NCI-H2171 (cell line): Measurements from ENCODE around the gene SLC5A6.

Experiments
- DNase-seq: peaks from one replicate; lab custom pipeline; 2025; lab: John Stamatoyannopoulos, UW

The SLC5A6 gene

DNA sequence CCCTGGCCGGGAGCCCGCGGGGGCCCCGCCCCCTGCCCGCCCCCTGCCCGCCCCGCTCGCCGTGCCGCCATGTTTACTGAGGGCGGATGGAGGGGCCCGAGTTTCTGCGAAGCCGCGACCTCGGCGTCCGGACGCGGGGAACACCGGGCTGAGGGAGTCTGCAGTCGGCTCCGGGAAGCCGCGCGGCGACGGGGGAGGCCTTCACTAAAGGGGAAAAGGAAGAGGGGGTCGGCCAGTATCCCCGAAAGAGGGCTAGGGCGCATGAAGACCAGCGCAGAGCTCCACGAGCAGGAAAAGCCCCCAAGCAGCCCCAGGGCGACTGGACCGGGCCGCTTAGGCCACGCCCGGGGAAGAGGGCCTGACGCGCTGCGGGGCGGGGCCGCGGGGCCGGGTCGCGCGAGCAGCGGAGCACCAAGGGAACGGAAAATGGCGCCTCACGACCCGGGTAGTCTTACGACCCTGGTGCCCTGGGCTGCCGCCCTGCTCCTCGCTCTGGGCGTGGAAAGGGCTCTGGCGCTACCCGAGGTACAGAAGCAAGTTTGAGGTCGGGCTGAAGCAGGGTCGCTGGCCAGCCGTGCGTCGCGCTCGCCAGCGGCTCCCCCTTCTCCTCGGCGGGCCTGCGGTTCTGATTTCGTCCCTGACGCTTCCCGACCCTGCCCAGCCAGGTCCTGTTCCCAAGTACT is at the start of gene SLC5A6, which contains the start of gene ATRAID:
Gene SLC5A6 (minus strand): TSS at position 326 of the 683 bp plus-strand sequence. CDS start 4,618 bp downstream, outside the sequence.
Gene ATRAID (plus strand): TSS at position 99 of the 683 bp plus-strand sequence. CDS start 328 bp downstream, at position 427.
- DNase-seq: peak; percentile 90

DNA sequence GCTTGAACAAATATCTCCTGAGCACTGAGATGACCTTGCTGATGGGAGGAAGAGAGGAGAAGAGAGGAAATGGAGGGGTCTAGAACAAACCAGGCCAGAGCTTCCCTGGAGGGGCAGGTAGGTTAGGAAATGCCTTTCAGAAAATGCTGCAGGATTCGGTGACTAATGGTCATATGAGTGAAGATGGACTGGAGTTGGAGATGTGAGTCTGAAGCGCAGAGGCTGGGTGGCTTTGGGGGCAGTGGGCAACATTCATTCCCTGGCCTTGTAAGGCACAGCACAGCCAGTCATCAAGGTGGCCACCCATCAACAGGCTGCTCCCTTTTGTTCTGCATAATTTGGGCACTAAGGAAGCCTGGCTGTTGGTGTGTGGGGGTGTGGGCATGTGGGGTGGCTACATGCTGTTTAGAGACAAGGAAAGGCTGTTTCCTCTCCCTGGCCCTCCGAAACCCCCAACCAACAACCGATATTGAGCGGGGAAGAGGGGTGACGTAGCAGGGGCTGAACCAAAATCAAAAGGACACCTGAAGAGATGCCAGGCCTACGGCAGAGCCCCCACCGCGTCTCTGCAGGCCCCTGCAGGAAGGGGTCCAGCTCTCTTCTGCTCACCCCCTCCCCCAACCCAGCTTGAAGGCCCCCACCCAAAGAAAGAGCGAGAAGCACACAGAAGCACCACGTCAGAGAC is 49.3 kb upstream of the SLC5A6 start:
- DNase-seq: no peak

DNA sequence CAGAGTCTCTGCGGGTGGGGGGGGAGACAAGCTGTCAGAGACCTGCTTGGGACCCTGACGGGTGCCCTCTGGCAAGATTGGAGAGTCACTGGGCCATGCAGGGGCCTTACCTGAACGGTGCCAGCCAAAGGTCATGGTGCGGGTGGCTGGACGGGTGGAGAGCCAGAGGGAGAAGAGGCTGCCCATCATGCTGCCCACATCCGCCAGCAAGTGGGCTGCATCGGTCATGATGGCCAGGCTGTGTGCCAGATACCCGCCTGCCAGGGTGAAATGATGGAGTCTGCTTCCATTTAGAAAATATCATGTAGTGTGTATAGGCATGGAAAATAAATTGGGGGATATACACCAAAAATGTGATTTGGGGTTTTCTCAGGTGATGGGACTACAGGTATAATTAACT is 46.0 kb upstream of the SLC5A6 start:
- DNase-seq: no peak

DNA sequence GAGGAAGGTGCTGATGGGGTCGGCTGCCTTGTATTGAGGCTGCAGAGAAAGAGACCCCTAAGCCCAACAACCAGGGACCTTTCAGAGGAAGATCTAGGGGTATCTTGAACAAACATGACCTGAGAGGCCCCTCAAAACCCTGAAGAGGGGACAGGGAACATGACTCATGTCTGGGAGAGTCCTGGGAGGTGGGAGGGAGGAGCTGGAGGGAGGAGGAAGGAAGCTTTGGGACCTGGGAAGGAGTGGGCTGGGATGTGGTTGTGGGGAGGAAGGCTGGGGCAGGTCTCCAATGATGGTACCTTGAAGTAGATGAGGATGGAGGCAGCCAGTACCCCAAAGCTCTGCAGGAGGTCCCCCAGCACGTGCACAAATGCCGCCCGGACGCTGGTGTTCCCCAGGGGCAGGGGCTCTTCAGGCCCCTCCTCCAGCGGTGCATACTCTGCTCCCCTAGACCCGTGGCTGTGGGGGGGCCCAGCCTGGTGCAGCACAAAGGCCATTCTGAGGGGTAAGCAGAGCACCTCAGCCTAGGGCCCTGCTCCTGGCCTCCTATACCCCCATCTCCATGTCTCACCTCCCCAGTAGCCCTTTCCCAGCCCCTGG is 44.9 kb upstream of the SLC5A6 start:
- DNase-seq: no peak

DNA sequence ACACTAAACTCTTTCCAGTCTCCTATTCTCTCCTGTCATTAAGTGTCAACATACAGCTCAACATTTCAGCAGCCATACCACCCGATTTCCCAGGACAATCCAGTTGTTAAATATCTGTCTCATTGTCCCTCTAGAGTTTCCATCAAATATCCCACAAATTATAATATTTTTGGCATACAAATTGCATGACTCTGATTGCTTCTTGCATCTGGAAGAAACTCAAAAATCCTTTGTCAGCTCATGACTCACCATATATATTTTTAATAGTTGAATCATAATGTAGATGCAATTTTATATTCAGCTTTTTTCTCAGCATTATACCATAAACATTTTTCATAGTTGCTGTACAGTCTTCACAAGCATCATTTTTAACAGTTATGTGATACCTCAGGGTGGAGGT is 43.6 kb upstream of the SLC5A6 start:
- no peak for DNase-seq

DNA sequence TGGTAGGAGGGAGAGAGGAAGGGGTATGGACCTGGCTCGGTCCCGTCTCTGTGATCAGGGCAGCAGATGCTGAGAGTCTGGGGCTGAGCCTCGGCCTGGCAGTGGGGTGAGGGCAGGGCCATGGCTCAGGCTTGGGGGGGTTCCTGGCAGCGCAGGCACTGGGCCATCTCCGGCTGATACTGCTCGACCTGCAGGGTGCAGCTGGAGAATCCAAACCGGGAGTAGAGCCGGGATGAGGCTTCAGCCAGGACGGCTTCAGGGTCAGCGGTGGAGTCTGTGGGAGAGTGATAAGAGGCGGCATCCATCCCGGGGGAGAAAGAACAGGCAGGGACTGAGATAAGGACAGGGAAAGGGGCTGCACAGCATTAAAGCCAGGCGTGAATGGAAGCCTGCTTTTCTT is 43.1 kb upstream of the SLC5A6 start:
- DNase-seq: no peak

DNA sequence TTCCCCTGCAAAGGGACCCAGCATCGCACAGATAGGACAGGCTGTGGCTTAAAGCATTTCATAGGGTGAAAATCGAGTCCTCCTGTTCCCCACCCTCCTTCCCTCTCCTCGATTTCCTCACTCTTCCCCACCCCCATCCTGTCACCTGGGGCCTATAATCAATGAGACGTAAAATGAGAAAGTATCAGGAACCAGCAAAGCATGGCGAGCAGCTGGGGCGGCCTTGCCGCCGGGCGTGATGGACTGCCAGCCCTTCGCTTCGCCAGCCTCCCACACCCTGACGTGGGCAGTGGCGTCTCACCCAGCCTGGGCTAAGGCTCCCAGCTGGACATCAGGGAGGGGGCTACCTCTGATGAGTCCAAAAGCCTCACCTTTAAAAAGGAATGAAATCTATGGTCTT is 39.7 kb upstream of the SLC5A6 start:
- DNase-seq: no peak

DNA sequence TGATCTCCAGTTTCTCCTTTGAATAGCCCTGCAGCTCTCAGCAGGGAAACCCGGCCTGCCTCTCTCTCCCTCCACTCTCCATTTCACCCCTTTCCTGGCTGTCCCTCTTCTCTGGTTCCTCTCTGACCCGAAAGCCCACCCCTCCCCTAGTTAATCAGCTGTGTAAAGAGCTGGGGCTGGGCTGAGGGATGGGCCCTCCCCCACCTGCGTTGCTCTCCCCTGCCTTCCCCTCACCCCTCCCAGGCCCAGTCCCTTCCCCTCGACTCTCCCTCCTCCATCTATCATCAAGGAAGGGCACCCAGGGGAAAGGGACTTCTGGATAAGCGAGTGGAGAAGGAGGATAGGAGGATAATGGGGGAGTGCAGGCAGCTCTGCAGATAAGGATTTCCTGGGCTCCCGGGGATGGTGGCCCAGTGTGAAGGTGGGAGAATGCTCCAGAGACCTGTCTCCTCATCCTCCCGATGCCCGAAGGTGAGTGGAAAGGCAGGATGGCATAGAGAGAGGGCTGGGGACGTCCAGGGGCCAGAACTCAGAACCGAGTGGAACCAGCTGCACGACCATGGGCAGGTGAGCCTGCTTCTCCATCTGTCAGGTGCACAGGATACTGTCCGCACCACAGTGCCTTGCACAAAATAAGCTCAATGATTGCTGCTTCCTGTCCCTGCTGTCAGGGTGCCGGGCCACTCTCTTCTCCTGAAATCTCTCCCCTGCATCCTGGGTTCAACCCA is 38.7 kb upstream of the SLC5A6 start:
- no peak for DNase-seq

DNA sequence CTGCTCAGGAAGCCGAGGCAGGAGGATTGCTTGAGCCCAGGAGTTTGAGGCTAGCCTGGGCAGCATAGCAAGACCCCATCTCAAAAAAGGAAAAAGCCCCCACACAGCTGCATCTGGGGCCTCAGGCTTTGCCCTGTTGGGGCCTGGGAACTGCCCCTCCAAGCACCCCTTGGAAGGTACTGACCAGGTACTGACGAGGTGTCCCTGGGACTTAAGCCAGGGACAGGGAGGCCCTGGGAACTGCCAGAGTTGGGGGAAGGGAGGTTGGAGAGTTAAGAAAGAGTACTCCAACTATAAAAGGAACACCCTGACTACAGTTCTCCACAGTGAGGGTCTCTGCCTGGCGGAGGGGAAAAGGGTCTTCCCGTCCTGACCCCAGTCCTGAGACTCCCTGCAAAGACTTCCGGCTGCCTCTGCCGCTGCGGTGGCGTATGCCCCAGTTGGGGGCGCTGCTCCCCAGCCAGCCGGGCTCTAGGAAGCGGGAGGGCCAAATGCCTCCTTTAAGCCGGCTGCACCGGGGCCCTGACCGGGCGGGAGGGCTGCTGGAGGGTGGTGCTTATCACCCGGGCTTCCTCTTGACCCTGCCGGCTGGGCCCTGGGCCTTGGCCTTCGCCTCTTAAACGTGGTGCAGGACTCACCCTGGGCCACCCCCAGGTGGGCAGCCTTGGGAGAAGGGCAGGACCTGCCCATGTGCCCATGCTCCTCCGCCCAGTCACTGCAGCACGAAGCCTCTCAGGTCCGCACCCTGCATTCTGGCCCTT is 38.0 kb upstream of the SLC5A6 start:
- no peak for DNase-seq

DNA sequence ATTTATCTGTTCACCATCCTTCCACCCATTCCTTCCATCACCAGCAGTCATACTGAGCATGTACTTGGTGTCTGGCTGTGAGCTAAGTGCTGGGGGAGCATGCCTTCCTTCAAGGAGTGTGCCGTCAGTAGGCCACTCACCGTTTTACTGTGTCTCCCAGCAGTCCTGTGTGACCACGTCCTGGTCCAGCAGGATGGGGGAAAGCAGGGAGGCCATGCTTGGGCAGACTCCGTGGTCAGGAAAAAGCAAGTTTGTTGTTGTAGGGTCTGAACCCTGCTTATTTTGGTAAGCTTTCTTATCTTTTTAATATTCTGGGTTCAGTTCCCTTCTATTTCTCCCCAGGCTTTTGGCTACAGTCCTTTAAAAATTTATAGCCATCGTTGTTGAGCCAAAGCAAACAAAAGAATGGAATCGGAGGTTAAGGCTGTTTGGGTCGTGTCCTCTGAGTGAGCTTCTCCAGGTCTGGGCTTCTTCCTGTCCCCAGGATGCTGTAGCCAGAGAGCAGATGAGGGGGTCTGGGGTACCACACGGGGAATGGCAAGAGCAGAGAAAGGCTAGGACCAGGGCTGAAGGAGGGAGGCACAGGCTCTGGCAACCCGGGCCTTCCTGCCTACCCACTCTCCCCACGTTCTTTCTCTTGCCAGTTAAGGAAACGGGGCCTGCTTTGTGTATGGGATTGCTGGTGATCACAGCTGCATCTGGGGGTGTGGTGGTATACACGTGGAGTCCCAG is 37.3 kb upstream of the SLC5A6 start:
- DNase-seq: no peak

DNA sequence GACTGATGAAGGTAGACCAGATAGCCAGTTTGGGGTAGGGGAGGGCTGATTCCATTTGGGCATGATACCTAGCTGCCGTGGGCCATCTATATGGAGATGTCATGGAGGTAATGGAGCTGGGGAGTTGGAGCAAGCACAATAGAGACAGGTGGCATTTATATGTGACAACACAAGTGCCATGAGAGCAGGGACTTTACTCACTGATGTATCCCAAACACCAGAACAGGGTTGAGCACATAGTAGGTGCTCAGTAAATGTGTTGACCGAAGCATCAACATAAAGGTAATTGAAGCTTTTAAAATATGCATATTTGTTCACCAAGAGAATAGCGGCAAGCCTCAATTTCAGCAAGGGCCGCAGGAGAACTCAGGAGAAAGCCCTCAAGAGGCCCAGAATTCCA is 35.8 kb upstream of the SLC5A6 start:
- DNase-seq: no peak

DNA sequence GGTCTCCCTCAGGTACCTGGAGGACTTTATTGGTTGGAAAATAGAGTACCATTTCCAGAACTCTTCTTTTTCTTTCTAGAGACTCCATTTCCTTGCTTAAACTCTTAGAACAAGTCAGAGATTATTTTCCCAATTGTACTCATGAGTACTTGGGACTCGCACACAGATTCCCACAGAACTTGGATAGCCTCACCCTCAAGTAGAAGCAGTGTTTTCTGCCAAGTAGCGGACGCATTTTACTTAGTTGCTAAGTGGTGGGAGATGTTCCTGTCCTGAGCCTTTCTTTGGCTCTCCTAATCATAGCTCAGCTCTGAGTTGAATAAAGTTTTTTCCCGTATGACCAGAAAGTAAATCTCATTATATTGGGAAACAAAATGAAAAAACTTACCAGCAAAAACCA is 33.6 kb upstream of the SLC5A6 start:
- no peak for DNase-seq

DNA sequence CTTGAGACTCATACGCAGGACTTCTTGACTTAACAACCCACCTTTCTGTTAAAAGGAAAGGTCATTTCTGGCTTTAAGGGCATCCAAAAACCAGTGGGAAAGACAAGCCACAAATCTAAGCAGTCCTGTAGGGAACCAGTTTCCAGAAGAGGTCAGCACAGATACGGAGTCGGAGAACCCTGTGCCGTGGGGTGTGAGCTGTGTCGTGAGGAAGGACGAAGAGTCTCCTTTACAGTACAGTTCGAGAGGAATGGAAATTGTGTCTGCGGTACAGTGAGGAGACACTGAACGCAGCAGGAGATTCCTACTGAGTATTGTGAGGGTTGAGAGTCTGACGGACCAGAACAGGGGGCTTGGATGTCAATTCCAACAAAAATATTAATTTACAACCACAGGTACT is 33.0 kb upstream of the SLC5A6 start:
- DNase-seq: no peak

DNA sequence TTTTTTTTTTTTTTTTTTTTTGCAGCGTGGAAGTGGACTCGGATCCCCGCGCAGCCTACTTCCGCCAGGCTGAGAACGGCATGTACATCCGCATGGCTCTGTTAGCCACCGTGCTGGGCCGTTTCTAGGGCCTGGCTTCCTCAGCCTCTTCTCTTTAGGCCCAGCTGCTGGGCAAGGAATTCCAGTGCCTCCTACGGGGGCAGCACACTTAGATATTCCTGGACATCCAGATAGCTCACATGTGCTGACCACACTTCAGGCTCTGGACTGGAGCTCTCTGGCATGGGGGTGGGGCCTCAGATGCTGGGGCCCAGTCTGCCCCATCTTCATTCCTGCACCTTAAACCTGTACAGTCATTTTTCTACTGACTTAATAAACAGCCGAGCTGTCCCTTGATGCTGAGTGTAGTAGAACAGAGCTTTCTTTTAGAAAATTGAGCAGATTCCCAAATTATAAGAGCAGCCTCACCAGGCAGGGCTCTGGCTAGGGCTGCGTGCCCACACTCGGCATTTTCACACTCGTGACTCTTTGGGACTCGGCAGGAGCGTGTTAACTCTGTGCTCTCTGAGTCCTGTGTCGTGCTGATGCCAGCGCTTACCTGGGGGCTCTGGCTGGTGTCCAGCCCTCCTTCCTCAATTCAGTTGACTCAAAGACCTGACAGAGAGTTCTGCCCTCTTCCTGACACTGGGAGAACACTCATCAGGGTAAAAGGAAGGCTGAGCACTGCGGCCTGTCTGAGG is 31.5 kb upstream of the SLC5A6 start:
- no peak for DNase-seq

DNA sequence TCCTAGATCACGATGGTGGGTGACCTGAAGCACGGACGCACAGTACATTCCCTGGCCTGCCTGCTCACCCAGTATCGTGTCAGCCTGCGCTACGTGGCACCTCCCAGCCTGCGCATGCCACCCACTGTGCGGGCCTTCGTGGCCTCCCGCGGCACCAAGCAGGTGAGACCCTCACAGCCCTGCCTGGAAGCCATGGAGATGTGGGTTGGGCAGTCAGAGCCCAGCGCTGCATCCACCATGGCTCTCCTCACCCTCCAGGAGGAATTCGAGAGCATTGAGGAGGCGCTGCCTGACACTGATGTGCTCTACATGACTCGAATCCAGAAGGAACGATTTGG is 30.5 kb upstream of the SLC5A6 start:
- no peak for DNase-seq

DNA sequence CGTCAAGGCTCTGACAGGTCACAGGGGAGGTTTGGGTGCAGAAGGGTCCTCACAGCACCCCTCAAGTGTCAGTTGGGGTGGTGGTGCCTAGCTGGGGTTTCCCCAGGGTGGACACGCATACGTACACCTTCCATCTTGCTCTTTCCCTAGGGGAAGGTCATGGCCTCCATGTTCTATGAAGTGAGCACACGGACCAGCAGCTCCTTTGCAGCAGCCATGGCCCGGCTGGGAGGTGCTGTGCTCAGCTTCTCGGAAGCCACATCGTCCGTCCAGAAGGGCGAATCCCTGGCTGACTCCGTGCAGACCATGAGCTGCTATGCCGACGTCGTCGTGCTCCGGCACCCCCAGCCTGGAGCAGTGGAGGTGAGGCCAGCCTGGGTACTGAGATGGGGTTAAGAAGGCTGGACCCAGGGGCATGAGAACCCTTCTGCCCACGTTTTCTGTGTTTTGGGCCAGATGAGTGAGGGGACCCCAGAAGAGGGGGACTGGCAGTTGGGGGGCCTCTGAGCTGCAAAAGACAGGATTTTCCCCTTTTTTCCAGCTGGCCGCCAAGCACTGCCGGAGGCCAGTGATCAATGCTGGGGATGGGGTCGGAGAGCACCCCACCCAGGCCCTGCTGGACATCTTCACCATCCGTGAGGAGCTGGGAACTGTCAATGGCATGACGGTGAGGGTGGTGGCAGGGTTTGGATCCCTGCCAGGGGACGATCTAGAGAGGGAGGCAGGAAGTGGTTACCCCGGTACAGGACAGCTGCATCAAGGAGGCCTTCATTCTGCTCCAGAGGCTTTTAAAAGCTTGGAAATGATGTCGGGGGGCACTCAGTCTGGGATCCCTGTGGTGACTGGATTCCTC is 29.9 kb upstream of the SLC5A6 start:
- no peak for DNase-seq

DNA sequence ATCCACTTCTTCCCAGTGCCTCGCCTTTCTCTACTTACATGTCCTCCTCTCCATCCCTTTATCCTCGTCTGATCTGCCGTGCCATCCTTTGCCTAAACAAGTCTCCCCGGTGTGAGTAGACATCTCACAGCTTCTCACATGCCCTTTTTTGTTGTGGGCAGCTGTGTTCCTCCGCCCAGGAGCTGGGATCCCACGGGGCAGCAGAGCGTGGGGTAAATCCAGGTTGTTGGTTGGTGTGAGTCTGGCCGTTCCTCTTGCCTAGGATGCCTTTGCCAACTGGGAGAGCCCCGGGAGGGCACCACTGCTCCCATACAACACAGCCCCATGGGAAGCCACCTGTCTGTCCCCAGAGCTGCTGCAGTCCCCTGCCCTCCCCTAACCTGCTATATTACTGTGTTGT is 28.3 kb upstream of the SLC5A6 start:
- no peak for DNase-seq

DNA sequence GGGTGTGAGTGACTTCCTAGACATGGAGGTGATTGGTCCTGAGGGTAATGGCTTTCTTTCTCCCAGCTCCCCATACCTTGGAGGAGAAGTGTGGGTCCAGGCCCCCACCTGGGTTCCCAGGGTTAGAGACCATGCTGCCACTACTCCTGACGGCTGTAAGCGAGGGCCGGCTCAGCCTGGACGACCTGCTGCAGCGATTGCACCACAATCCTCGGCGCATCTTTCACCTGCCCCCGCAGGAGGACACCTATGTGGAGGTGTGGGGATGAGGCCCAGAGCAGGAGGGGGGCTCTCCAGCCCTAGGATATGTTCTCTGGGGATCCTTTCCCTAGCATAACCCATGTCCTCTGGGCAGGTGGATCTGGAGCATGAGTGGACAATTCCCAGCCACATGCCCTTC is 26.9 kb upstream of the SLC5A6 start:
- no peak for DNase-seq

DNA sequence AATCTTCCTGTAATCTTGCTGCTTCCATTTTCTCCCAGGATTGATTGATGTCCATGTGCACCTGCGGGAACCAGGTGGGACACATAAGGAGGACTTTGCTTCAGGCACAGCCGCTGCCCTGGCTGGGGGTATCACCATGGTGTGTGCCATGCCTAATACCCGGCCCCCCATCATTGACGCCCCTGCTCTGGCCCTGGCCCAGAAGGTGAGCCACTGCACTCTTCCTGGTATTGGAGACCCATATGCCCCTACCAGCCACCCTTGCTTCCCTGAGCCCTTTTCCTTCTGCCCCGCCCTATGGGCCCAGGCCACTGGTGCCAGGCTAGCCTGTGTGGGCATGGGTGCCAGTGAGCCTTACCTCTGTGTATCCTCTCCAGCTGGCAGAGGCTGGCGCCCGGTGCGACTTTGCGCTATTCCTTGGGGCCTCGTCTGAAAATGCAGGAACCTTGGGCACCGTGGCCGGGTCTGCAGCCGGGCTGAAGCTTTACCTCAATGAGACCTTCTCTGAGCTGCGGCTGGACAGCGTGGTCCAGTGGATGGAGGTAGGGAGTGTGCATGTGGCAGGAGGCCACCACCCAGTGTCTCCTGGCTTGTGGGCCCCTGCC is 25.4 kb upstream of the SLC5A6 start:
- no peak for DNase-seq
